Trophoblast cell (in vitro differentiated cells and primary cell): Measurements from ENCODE around the gene SLC22A14.

Source experiments
- DNase-seq, 2 donors: peaks; one replicate each; pipeline ENCODE4 v3.0.0-alpha.2; 2016
- H2AFZ ChIP-seq: 2 replicates; pipeline ENCODE4 v1.6.1; 2013; ENCODE audit warnings: low read length, moderate library complexity, mild to moderate bottlenecking; ENCODE audit not compliant: insufficient read depth, poor library complexity
- H2AK5ac ChIP-seq: 2 replicates; pipeline ENCODE4 v1.6.1; 2013; ENCODE audit warnings: mild to moderate bottlenecking, low read length
- H2BK120ac ChIP-seq: 2 replicates; pipeline ENCODE4 v1.6.1; 2013; ENCODE audit warnings: low read length, mild to moderate bottlenecking, moderate library complexity; ENCODE audit not compliant: insufficient read depth, poor library complexity
- H2BK12ac ChIP-seq: 2 replicates; pipeline ENCODE4 v1.6.1; 2013; ENCODE audit warnings: mild to moderate bottlenecking, low read length, moderate library complexity
- H2BK5ac ChIP-seq: 2 replicates; pipeline ENCODE4 v1.6.1; 2013; ENCODE audit warnings: low read length, low read depth, moderate library complexity, mild to moderate bottlenecking; ENCODE audit not compliant: poor library complexity
- H3K14ac ChIP-seq: 2 replicates; pipeline ENCODE4 v1.6.1; 2013; ENCODE audit warnings: mild to moderate bottlenecking, low read length
- H3K18ac ChIP-seq: 2 replicates; pipeline ENCODE4 v1.6.1; 2013; ENCODE audit warnings: mild to moderate bottlenecking, low read length
- H3K23ac ChIP-seq: 2 replicates; pipeline ENCODE4 v1.6.1; 2013; ENCODE audit warnings: low read length
- H3K27ac ChIP-seq: 2 replicates; pipeline ENCODE4 v1.5.1; 2013; ENCODE audit warnings: low read depth, mild to moderate bottlenecking, inconsistent platforms, low read length, moderate library complexity
- H3K27me3 ChIP-seq: 2 replicates; pipeline ENCODE4 v1.6.1; 2013; ENCODE audit warnings: inconsistent platforms, mild to moderate bottlenecking, low read length, moderate library complexity; ENCODE audit not compliant: insufficient read depth
- H3K36me3 ChIP-seq, 2 experiments: 1 replicate in 1 of 2; 2 replicates in 1 of 2; pipeline ENCODE4 v1.6.1; 2013; ENCODE audit warnings: low read length in 2 of 2, mild to moderate bottlenecking in 2 of 2, moderate library complexity in 1 of 2; ENCODE audit not compliant: insufficient read depth in 2 of 2, control insufficient read depth in 1 of 2
- H3K4ac ChIP-seq: 2 replicates; pipeline ENCODE4 v1.6.1; 2013; ENCODE audit warnings: low read depth, mild to moderate bottlenecking, low read length, moderate library complexity
- H3K4me1 ChIP-seq, 2 experiments: 1 replicate in 1 of 2; 2 replicates in 1 of 2; pipeline ENCODE4 v1.6.1; 2013; ENCODE audit warnings: low read length in 2 of 2, mild to moderate bottlenecking in 2 of 2, moderate library complexity in 1 of 2; ENCODE audit not compliant: insufficient read depth in 2 of 2, control insufficient read depth in 1 of 2
- H3K4me2 ChIP-seq: 2 replicates; pipeline ENCODE4 v1.6.1; 2013; ENCODE audit warnings: inconsistent platforms, mild to moderate bottlenecking, low read length, moderate library complexity
- H3K4me3 ChIP-seq: 2 replicates; pipeline ENCODE4 v1.5.1; 2013; ENCODE audit warnings: mild to moderate bottlenecking, low read depth, low read length, inconsistent platforms
- H3K79me1 ChIP-seq: one replicate; pipeline ENCODE4 v1.6.1; 2013; ENCODE audit warnings: low read length
- H3K79me2 ChIP-seq: 2 replicates; pipeline ENCODE4 v1.6.1; 2013; ENCODE audit warnings: low read length, mild to moderate bottlenecking; ENCODE audit not compliant: control insufficient read depth, insufficient read depth, poor library complexity
- H3K9ac ChIP-seq: 2 replicates; pipeline ENCODE4 v1.6.1; 2013; ENCODE audit warnings: mild to moderate bottlenecking, low read length
- H3K9me3 ChIP-seq: 2 replicates; pipeline ENCODE4 v1.6.1; 2013; ENCODE audit warnings: low read depth, mild to moderate bottlenecking, control low read depth, inconsistent platforms, low read length; ENCODE audit not compliant: insufficient read depth
- H4K12ac ChIP-seq: 2 replicates; pipeline ENCODE4 v1.6.1; 2013; ENCODE audit warnings: low read depth, mild to moderate bottlenecking, low read length, moderate library complexity
- H4K8ac ChIP-seq: 2 replicates; pipeline ENCODE4 v1.6.1; 2013; ENCODE audit warnings: low read depth, mild to moderate bottlenecking, low read length, moderate library complexity
- H4K91ac ChIP-seq: one replicate; pipeline ENCODE4 v1.6.1; 2013; ENCODE audit warnings: low read depth, mild to moderate bottlenecking, low read length, moderate library complexity
- WGBS: extraction: QIAGEN DNeasy Blood & Tissue Kit; methylation state at CpG from one replicate; pipeline ENCODE4 v1.1.7; 2013; ENCODE audit warnings: missing lambda C conversion rate; ENCODE audit not compliant: insufficient read length, insufficient coverage; ENCODE audit errors: extremely low coverage; 5-methylcytosine and 5-hydroxymethylcytosine counted together

Gene SLC22A14

DNA sequence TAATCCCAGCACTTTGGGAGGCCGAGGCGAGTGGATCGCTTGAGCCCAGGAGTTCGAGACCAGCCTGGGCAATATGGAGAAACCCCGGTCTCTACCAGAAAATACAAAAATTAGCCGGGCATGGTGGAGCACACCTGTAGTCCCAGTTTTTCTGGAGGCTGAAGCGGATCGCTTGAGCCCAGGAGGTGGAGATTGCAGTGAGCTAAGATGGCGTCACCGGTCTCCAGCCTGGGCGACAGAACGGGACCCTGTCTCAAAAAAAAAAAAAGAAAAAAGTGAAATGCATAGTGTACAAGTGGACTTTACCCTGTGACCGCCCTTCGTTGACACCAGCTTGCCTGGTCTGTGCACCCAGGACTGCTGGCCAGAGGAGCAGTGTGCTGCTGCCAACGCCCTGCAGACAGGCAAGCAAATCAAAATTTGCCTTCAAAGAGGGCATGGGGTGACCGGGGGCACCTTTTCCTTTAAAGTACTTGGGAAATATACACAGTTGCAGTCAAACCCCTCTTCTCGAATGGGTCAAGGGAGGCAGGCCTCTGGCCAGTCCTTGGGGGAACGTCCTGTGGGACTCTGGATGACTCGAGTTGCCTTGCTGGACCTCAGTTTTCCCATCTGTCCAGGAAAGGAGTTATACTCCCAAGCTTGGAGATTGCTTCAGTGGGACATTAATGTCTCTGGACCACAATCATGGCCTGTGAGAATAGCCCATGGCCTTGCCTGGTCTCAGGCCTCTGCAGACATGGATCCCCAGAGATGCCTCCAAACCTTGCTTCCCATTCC is 65.5 kb downstream of the SLC22A14 start:
- H2AFZ ChIP-seq: no peak overlapping the region
- H3K27ac ChIP-seq: no peak overlapping the region
- H3K27me3 ChIP-seq: no peaks in the 10 kb centered on the region
- H3K14ac ChIP-seq: no peak overlapping the region
- no peak overlapping the region for H3K4me3 ChIP-seq
- H3K4me2 ChIP-seq: peak overlapping the region; percentile 76
- no peak overlapping the region for H2BK5ac ChIP-seq
- no peak overlapping the region for H2BK12ac ChIP-seq
- no peak overlapping the region for H2AK5ac ChIP-seq
- DNase-seq: peak in 1 of 2 donors; percentile 12
- WGBS: no CpG with 5 or more reads among the region's 19 CpGs
- H3K9me3 ChIP-seq: no peaks in the 10 kb centered on the region
- H3K23ac ChIP-seq: no peak overlapping the region
- peaks cover 2% of the 10 kb centered on the region for H3K79me2 ChIP-seq
- no peak overlapping the region for H4K91ac ChIP-seq
- no peak overlapping the region for H3K4ac ChIP-seq
- no peaks in the 10 kb centered on the region for H3K4me1 ChIP-seq
- H3K9ac ChIP-seq: no peak overlapping the region
- no peak overlapping the region for H3K18ac ChIP-seq
- no peak overlapping the region for H2BK120ac ChIP-seq
- no peak overlapping the region for H4K8ac ChIP-seq
- no peaks in the 10 kb centered on the region for H3K79me1 ChIP-seq
- no peaks in the 10 kb centered on the region for H3K36me3 ChIP-seq
- no peak overlapping the region for H4K12ac ChIP-seq

DNA sequence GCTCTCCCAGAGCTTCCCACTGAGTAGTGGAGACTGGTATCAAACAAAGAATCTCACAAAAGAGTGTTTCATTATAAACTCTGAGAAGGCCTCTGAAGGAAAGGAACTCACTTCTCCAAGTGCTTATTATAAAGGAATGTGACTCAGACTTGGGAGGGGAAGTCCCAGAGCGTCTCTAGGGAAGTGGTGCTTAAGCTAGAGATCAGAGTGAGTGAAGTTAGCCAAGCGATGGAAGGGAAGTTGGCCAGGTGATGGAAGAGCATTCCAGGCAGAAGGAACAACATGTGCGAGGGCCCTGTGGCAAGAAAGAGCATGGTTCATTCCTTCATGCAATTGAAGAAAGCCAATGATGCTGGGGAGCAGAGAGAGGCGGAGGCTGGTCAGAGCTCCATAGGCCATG is 66.8 kb downstream of the SLC22A14 start:
- DNase-seq: peak in 1 of 2 donors; percentile 25
- no peak overlapping the region for H3K23ac ChIP-seq
- no peaks in the 10 kb centered on the region for H3K4me1 ChIP-seq
- no peak overlapping the region for H3K9ac ChIP-seq
- H4K8ac ChIP-seq: no peak overlapping the region
- H3K4me2 ChIP-seq: no peak overlapping the region
- no peak overlapping the region for H3K14ac ChIP-seq
- H2AFZ ChIP-seq: no peak overlapping the region
- H2BK12ac ChIP-seq: no peak overlapping the region
- no peak overlapping the region for H3K18ac ChIP-seq
- no peaks in the 10 kb centered on the region for H3K36me3 ChIP-seq
- H3K4me3 ChIP-seq: no peak overlapping the region
- no peak overlapping the region for H3K4ac ChIP-seq
- no peak overlapping the region for H2BK120ac ChIP-seq
- H4K91ac ChIP-seq: no peak overlapping the region
- no peaks in the 10 kb centered on the region for H3K79me1 ChIP-seq
- H3K9me3 ChIP-seq: no peaks in the 10 kb centered on the region
- WGBS: no CpG with 5 or more reads among the region's 4 CpGs
- H3K27me3 ChIP-seq: no peaks in the 10 kb centered on the region
- H3K27ac ChIP-seq: no peak overlapping the region
- no peak overlapping the region for H2BK5ac ChIP-seq
- no peak overlapping the region for H4K12ac ChIP-seq
- peaks cover 2% of the 10 kb centered on the region for H3K79me2 ChIP-seq
- H2AK5ac ChIP-seq: no peak overlapping the region

DNA sequence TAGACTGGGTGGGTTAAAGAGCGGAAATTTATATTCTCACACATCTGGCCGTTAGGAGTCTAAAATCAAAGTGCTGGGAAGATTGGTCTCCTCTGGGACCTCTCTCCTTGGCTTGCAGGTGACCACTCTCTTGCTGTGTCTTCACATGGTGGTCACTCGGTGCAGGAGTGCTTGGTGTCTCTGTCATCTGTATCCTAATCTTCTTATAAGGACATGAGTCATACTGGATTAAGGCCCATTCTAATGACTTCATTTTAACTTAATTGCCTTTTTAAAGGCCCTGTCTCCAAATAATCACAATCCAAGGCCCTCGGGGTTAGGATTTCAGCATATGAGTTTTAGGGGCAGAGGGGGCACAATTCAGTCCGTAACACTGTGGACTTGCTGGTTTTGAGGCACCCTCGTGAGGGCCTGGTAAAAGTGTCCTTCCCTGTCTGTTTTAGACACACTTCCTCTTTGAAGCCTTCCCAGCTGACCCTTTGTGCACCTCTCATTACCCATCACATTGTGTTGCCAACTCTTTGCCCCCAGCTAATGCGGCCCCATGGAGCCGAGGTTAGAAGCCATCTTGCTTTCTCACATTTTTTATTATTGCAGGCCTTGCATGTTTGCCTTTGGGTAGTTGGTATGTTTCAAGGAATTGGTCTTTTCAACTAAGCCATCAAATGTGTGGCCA is 67.7 kb downstream of the SLC22A14 start:
- no CpG with 5 or more reads among the region's 8 CpGs for WGBS
- Histone ChIP-seq H3K23ac (no peak overlapping the region), H4K12ac (no peak overlapping the region)

DNA sequence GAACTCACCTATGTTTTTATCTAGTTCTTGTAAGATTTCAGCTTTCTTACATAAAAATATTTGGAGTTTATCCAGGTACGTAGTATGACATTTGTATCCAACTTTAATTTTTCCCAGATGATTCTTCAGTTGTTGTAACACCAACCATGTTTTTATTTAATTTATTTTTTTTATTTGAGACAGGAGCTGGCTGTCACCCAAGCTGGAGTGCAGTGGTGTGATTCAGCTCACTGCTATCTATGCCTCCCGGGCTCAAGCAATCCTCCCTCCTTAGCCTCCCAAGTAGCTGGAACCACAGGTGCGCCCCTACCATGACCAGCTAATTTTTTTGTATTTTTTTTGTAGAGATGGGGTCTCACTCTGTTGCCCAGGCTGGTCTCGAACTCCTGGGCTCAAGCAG is 71.1 kb downstream of the SLC22A14 start:
- Histone ChIP-seq H3K27ac (no peak overlapping the region), H2AK5ac (no peak overlapping the region), H3K14ac (no peak overlapping the region), H3K27me3 (no peaks in the 10 kb centered on the region), H4K91ac (no peak overlapping the region), H3K79me1 (no peaks in the 10 kb centered on the region), H2AFZ (no peak overlapping the region), H2BK12ac (no peak overlapping the region), H3K4me2 (no peak overlapping the region), H3K4me1 (no peaks in the 10 kb centered on the region), H2BK5ac (no peak overlapping the region), H3K18ac (no peak overlapping the region), H3K4ac (no peak overlapping the region), H3K79me2 (no peaks in the 10 kb centered on the region), H4K8ac (no peak overlapping the region), H3K9me3 (no peaks in the 10 kb centered on the region), H3K4me3 (no peak overlapping the region), H3K9ac (no peak overlapping the region), H3K36me3 (no peaks in the 10 kb centered on the region), H3K23ac (no peak overlapping the region), H4K12ac (no peak overlapping the region), H2BK120ac (no peak overlapping the region)
- WGBS: no CpG with 5 or more reads among the region's 4 CpGs
- DNase-seq: peak in 1 of 2 donors; percentile 29

More for the DNA sequence above, 67.7 kb downstream of the SLC22A14 start:
- Histone ChIP-seq H3K36me3 (no peaks in the 10 kb centered on the region), H3K9me3 (no peaks in the 10 kb centered on the region), H3K4me3 (no peak overlapping the region), H3K18ac (no peak overlapping the region), H4K91ac (no peak overlapping the region), H3K4me2 (no peak overlapping the region), H4K8ac (no peak overlapping the region), H2AFZ (no peak overlapping the region), H3K14ac (no peak overlapping the region), H3K4ac (no peak overlapping the region), H3K9ac (no peak overlapping the region), H3K27me3 (no peaks in the 10 kb centered on the region), H2AK5ac (no peak overlapping the region), H2BK120ac (no peak overlapping the region), H2BK12ac (no peak overlapping the region), H3K27ac (no peak overlapping the region), H3K79me2 (peaks cover 2% of the 10 kb centered on the region), H3K4me1 (no peaks in the 10 kb centered on the region), H2BK5ac (no peak overlapping the region), H3K79me1 (no peaks in the 10 kb centered on the region)
- no peak for DNase-seq
